NB4 (cell line): ENCODE measurements around the gene TENT5D.
"Not testable (repeated sequence)": the region's sequence is repeated elsewhere in the genome, so short reads cannot be mapped to it uniquely, and the experiment has no call there.

Source experiments
- DNase-seq: peaks from one replicate; pipeline ENCODE4 v3.0.0; 2010; ENCODE audit warnings: low read depth
- H3K4me3 ChIP-seq: one replicate; pipeline ENCODE4 v1.5.1; 2011; ENCODE audit warnings: mild to moderate bottlenecking, low read depth, low read length, moderate library complexity
- CTCF ChIP-seq: IDR thresholded peaks from one replicate; pipeline ENCODE4 v1.5.1; 2012; ENCODE audit warnings: low read depth, low read length
- MAX ChIP-seq: IDR thresholded peaks from 2 replicates; pipeline ENCODE4 v1.6.1; 2011; ENCODE audit warnings: low read depth, low read length
- MYC ChIP-seq: IDR thresholded peaks from 2 replicates; pipeline ENCODE4 v1.6.1; 2011; ENCODE audit warnings: low read depth, low read length
- POLR2A ChIP-seq: IDR thresholded peaks from 2 replicates; pipeline ENCODE4 v1.6.1; 2011; ENCODE audit warnings: mild to moderate bottlenecking; ENCODE audit not compliant: insufficient read length; ENCODE audit errors: extremely low read depth

TENT5D gene

DNA sequence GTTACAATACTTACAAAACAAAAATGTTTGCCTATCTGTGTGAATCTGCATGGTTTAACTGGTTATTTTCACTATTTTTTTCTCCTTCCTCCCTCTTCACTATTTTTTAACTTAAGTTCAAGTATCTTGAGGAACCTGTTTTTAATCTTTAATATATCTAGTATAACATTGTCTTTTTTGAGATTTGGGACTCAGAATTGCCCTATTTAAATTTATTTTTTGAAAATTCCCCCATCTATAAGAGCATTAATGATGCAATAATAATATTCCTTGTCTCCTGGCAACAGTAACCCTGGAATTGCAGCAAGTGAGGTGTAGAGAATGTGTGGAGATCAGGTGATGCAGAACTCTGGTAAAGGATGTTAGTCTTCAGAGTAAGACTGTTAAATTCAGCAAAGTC is at the start of gene TENT5D:
TENT5D (plus strand) TSS at position 301 of the 400 bp plus-strand sequence. CDS start 22,093 bp downstream, outside the sequence.
- TF ChIP-seq MAX (no peak), MYC (no peak)
- DNase-seq, result no peak
- no peak within 1 kb of the TSS for H3K4me3 ChIP-seq

GRCh38 chrX:80385651-80386050 is 34.6 kb upstream of the TENT5D start:
- not testable (repeated sequence) for DNase-seq, H3K4me3 ChIP-seq

DNA sequence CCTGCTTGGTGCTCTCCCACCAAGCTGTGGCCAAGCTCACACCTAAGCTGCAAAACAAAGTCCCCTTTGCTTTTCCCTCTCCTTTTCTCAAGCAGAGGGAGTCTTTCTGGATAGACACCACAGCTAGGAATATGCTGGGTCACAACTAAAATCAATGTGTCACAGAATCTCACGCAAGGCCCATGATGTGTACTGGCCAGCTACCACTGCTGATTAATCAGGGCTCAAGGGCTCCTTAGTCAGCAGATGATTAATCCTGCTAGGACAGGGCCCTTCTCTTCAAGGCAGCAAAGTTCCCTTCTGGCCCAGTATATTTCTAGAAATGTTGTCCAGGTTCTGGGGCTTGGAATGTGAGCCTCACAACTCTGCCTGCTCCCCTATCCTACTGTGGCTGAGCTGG is 32.0 kb upstream of the TENT5D start:
- no peak for DNase-seq
- TF ChIP-seq MYC, result no peak
- no peak for TF ChIP-seq POLR2A
- TF ChIP-seq MAX, result no peak
- TF ChIP-seq CTCF, result no peak
- no peak overlapping the region for H3K4me3 ChIP-seq

GRCh38 chrX:80412042-80412441 is 8.2 kb upstream of the TENT5D start:
- no peak for DNase-seq
- TF ChIP-seq MYC (no peak), POLR2A (no peak)
- no peak overlapping the region for H3K4me3 ChIP-seq

DNA sequence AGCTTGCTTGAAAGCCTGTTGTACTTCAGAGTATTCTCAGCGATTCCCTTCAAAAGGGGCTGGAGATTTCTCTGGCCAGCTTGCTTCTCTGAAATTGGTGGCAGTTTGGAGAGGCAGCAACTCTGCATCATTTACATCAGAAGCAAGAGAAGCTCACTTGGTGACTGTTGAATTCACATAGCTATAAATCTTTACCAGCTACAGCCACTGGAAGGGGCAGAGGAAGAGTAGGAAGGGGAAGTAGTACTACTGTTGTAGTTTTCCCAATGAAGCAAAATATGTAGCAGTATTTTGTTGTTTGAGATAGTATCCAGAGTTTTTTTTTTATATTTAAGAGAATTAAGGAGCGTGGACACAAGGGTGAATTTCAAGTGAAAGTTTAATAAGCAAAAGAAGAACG is 2.8 kb downstream of the TENT5D start:
- H3K4me3 ChIP-seq, result no peak overlapping the region
- TF ChIP-seq POLR2A, result no peak
- no peak for TF ChIP-seq CTCF
- TF ChIP-seq MYC, result no peak
- no peak for TF ChIP-seq MAX
- no peak for DNase-seq

- no peak for TF ChIP-seq POLR2A
- TF ChIP-seq MYC, result no peak
- TF ChIP-seq MAX, result no peak
- no peak for TF ChIP-seq CTCF
- DNase-seq, result no peak
- H3K4me3 ChIP-seq, result no peak overlapping the region
Observed at GRCh38 chrX:80423744-80424143, 3.5 kb downstream of the TENT5D start.

- H3K4me3 ChIP-seq, result no peak overlapping the region
- TF ChIP-seq MAX, result no peak
- no peak for TF ChIP-seq MYC
- no peak for TF ChIP-seq CTCF
- TF ChIP-seq POLR2A, result no peak
- DNase-seq, result peak; percentile 9
Observed at GRCh38 chrX:80430826-80431504, 10.7 kb downstream of the TENT5D start.
